Activated B cell treated with CpG ODN at 0.5 μM for 24 hours (primary cell): ENCODE data around the gene LONP1. TPM values are rescaled to one million over a fixed set of nuclear protein-coding genes. Genes with fewer than 3 reads are reported as not detected.

Experiments used
- ATAC-seq: fragments of 200-7000 bp; cut with Tn5 transposase; one replicate; pipeline ENCODE4 v1.10.0; 2021; ENCODE audit warnings: low read depth, mild to moderate bottlenecking, moderate library complexity
- CTCF ChIA-PET: fragments of 350-600 bp; sonication (Branson Sonifier 250); formaldehyde crosslinking; loops from one replicate; lab custom pipeline; 2021; ENCODE audit warnings: antibody characterized with exemption; lab: Charles Lee
- POLR2A ChIA-PET: fragments of 350-600 bp; sonication (Branson Sonifier 250); formaldehyde crosslinking; loops from one replicate; lab custom pipeline; 2021; ENCODE audit warnings: antibody characterized with exemption; lab: Charles Lee
- DNase-seq: peaks from one replicate; pipeline ENCODE4 v3.0.0; 2022
- H3K27ac Mint-ChIP-seq: one replicate; pipeline ENCODE4 v1.8.0; 2020; ENCODE audit warnings: mixed read lengths
- H3K27me3 Mint-ChIP-seq: one replicate; pipeline ENCODE4 v1.8.0; 2021; ENCODE audit warnings: mixed read lengths
- H3K36me3 Mint-ChIP-seq: one replicate; pipeline ENCODE4 v1.8.0; 2021; ENCODE audit warnings: low read depth, mixed read lengths
- H3K4me1 Mint-ChIP-seq: one replicate; pipeline ENCODE4 v1.8.0; 2021; ENCODE audit warnings: mixed read lengths
- H3K4me3 Mint-ChIP-seq: one replicate; pipeline ENCODE4 v1.8.0; 2020; ENCODE audit warnings: mild to moderate bottlenecking, mixed read lengths
- H3K9me3 Mint-ChIP-seq: one replicate; pipeline ENCODE4 v1.8.0; 2020; ENCODE audit warnings: mixed read lengths
- intact Hi-C: fragments of 100-400 bp; cut with micrococcal nuclease; formaldehyde crosslinking; loops from one replicate; pipeline ENCODE4 v1.15.1; 2024
- total RNA-seq: library from RNA; stranded (reverse); gene quantifications from 2 replicates; pipeline ENCODE4 v1.2.3, GENCODE V29; 2022
- TF ChIP-seq, protein P1 (sequence below): fragments of 200-600 bp; IDR thresholded peaks from one replicate; pipeline ENCODE4 v1.8.0; 2022; ENCODE audit warnings: antibody characterized with exemption, mild to moderate bottlenecking

LONP1 gene, protein sequence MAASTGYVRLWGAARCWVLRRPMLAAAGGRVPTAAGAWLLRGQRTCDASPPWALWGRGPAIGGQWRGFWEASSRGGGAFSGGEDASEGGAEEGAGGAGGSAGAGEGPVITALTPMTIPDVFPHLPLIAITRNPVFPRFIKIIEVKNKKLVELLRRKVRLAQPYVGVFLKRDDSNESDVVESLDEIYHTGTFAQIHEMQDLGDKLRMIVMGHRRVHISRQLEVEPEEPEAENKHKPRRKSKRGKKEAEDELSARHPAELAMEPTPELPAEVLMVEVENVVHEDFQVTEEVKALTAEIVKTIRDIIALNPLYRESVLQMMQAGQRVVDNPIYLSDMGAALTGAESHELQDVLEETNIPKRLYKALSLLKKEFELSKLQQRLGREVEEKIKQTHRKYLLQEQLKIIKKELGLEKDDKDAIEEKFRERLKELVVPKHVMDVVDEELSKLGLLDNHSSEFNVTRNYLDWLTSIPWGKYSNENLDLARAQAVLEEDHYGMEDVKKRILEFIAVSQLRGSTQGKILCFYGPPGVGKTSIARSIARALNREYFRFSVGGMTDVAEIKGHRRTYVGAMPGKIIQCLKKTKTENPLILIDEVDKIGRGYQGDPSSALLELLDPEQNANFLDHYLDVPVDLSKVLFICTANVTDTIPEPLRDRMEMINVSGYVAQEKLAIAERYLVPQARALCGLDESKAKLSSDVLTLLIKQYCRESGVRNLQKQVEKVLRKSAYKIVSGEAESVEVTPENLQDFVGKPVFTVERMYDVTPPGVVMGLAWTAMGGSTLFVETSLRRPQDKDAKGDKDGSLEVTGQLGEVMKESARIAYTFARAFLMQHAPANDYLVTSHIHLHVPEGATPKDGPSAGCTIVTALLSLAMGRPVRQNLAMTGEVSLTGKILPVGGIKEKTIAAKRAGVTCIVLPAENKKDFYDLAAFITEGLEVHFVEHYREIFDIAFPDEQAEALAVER
- total RNA-seq = 72.9 and 77.5 TPM in 2 replicates

DNA sequence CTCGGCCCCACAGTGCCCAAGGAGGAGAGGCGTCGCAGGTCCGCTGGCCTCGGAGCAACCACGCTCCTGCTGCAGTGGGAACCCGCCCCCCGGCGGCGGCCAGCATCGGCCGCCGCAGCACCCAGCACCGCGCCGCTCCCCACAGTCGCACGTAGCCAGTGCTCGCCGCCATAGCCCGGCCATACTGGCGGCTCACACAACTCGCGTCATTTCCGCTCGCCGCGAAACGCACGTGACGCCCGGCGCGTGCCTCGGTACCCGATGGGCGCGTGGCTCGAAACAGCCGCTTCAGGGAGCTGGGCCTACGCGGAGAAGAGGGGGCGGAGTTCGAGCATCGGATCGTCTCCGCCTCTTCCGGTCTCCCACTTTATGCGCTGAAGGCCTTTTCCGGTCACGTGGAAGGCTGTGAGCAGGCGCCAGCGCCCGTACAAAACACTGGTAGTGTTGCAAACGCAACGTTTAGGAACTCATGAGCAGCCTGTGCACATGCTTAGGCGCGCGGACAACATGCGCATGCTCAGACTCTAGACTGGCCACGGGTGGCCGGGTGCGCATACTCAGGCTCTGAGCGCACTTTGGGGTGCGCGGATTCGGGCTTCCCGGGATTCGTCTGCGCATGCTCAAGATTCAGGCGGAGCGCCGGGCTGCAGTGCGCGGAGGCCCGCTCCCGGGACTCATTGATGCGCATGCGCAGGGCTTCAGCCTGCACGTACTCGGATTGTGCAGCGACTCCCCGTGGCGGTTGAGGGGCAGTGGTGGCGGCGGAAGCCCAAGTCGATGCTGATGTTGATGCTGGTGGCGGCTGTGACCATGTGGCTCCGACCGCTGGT lies at the start of gene LONP1, which contains the start of gene CATSPERD:
Gene LONP1, minus strand, starts transcription at position 186 of the 830 bp plus-strand sequence. Its CDS starts 14 bp downstream, at position 172.
Gene CATSPERD, plus strand, starts transcription at position 677 of the 830 bp plus-strand sequence. Its CDS starts 101 bp downstream, at position 778.
- POLR2A ChIA-PET = interaction anchor here (0.5 to 6.5 kb wide), 15 partner anchors 10 to 1349 kb away, joined by 3 to 102 read pairs (median 7); partner anchors contain the start of genes DUS3L, KDM4B, NDUFA11 and RPL36

DNA sequence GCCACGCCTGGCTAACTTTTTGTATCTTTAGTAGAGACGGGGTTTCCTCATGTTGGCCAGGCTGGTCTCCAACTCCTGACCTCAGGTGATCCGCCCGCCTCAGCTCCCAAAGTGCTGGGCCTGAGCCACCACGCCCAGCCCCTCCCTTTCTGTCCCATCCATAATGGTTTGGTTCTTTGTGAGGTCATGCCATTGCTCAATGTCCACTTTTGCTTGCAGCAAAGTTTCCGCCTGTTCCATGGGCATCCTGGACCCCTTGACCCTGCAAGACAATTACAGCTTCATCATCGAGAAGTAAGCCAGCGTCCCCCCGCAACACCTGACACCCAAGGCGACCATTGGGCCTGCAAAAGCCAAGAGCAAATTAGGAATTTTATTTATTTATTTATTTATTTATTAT lies 48.0 kb upstream of the LONP1 start:
- TF ChIP-seq, protein P1, sequence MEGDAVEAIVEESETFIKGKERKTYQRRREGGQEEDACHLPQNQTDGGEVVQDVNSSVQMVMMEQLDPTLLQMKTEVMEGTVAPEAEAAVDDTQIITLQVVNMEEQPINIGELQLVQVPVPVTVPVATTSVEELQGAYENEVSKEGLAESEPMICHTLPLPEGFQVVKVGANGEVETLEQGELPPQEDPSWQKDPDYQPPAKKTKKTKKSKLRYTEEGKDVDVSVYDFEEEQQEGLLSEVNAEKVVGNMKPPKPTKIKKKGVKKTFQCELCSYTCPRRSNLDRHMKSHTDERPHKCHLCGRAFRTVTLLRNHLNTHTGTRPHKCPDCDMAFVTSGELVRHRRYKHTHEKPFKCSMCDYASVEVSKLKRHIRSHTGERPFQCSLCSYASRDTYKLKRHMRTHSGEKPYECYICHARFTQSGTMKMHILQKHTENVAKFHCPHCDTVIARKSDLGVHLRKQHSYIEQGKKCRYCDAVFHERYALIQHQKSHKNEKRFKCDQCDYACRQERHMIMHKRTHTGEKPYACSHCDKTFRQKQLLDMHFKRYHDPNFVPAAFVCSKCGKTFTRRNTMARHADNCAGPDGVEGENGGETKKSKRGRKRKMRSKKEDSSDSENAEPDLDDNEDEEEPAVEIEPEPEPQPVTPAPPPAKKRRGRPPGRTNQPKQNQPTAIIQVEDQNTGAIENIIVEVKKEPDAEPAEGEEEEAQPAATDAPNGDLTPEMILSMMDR = no peak
- POLR2A ChIA-PET = no interaction called here

More for the DNA sequence above, at the start of gene LONP1, which contains the start of gene CATSPERD:
- intact Hi-C loops = loop anchor here (1.0 to 10.0 kb wide), 7 partner anchors 30 to 705 kb away; partner anchors contain the start of genes KHSRP, MICOS13, RPL36 and SAFB2
- CTCF ChIA-PET = interaction anchor here (1.2 kb wide), 1 partner anchor 31 kb away, joined by 5 read pairs; no protein-coding TSS in a partner anchor
- peaks cover 17% of the 10 kb centered on the region for H3K36me3 Mint-ChIP-seq
- H3K27me3 Mint-ChIP-seq = peaks cover 4% of the 10 kb centered on the region
- H3K27ac Mint-ChIP-seq = peak within 1 kb of the TSS; percentile 93
- H3K4me1 Mint-ChIP-seq = peaks cover 27% of the 10 kb centered on the region
- TF ChIP-seq, protein P1 = no peak
- no peaks in the 10 kb centered on the region for H3K9me3 Mint-ChIP-seq
- DNase-seq (peak; percentile 94), ATAC-seq (peak; percentile 87)
- peak within 1 kb of the TSS; percentile 89 for H3K4me3 Mint-ChIP-seq

DNA sequence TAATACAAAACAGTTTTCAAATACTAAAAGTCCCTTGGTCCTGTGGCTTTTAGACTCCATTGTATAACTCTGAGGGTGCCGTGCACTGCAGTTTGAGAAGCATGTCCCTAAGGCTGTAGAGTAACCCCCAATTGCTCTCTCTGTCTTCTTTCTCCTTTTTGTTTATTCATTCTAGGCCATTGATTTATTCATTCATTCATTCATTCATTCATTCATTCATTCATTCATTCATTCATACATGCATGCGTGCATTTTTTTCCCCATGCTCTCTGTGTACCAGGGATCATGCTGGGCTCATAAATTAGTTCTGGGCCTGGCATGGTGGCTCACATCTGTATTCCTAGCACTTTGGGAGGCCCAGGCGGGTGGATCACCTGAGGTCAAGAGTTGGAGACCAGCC lies 45.3 kb upstream of the LONP1 start:
- Mint-ChIP-seq H3K4me3 (no peak overlapping the region), H3K27ac (no peak overlapping the region), H3K9me3 (no peaks in the 10 kb centered on the region), H3K4me1 (no peaks in the 10 kb centered on the region), H3K36me3 (no peaks in the 10 kb centered on the region), H3K27me3 (no peaks in the 10 kb centered on the region)
- intact Hi-C loops = no loop called here
- TF ChIP-seq, protein P1 = no peak
- POLR2A ChIA-PET = no interaction called here
- CTCF ChIA-PET = no interaction called here
- DNase-seq = no peak
- ATAC-seq = no peak

More for the DNA sequence above, 48.0 kb upstream of the LONP1 start:
- DNase-seq = no peak
- intact Hi-C loops = no loop called here
- no peak for ATAC-seq
- CTCF ChIA-PET = no interaction called here
- Mint-ChIP-seq H3K36me3 (no peaks in the 10 kb centered on the region), H3K27me3 (no peaks in the 10 kb centered on the region), H3K4me3 (no peak overlapping the region), H3K4me1 (no peaks in the 10 kb centered on the region), H3K9me3 (no peaks in the 10 kb centered on the region), H3K27ac (no peak overlapping the region)

DNA sequence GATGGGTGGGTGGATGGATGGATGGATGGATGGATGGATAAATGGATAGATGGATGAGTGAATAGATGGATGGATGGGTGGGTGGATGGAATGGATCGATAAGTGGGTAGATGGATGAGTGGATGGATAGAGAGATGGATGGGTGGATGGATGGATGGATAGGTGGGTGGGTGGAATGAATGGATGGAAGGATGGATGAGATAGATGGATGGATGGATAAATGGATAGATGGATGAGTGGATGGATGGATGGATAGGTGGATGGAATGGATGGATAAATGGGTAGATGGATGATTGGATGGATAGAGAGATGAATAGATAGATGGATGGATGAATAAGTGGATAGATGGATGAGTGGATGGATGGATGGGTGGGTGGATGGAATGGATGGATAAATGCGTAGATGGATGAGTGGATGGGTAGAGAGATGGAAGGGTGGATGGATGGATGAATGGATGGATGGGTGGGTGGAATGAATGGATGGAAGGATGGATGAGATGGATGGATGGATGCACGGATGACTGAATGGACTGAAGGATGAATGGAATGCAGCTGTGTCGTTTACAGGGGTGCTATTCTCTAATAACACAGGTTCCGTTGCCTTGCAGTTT lies 42.8 kb upstream of the LONP1 start:
- ATAC-seq (no peak), DNase-seq (no peak)
- H3K36me3 Mint-ChIP-seq = no peaks in the 10 kb centered on the region
- intact Hi-C loops = no loop called here
- CTCF ChIA-PET = no interaction called here
- no peaks in the 10 kb centered on the region for H3K9me3 Mint-ChIP-seq
- peaks cover 2% of the 10 kb centered on the region for H3K27me3 Mint-ChIP-seq
- no peak overlapping the region for H3K4me3 Mint-ChIP-seq
- no peak overlapping the region for H3K27ac Mint-ChIP-seq
- TF ChIP-seq, protein P1 = no peak
- H3K4me1 Mint-ChIP-seq = no peaks in the 10 kb centered on the region
- POLR2A ChIA-PET = no interaction called here
